Activated CD4-positive, CD25-positive, alpha-beta regulatory T cell treated with anti-CD3 and anti-CD28 coated beads, Interleukin-2, amount 50 U/mL, for 24 hours (primary cell): ENCODE data around the gene AADACL2.
"Not testable (repeated sequence)": the region's sequence is repeated elsewhere in the genome, so short reads cannot be mapped to it uniquely, and the experiment has no call there.

Source experiments
- ATAC-seq, 2 donors: fragments of 150-1000 bp; cut with Tn5 transposase; one replicate each; pipeline ENCODE4 v1.10.0; 2021; ENCODE audit warnings: mild to moderate bottlenecking in 1 of 2, moderate library complexity in 1 of 2

The AADACL2 gene

GRCh38 chr3:151766454-151766853 is 32.7 kb downstream of the AADACL2 start:
- ATAC-seq = no peak

DNA sequence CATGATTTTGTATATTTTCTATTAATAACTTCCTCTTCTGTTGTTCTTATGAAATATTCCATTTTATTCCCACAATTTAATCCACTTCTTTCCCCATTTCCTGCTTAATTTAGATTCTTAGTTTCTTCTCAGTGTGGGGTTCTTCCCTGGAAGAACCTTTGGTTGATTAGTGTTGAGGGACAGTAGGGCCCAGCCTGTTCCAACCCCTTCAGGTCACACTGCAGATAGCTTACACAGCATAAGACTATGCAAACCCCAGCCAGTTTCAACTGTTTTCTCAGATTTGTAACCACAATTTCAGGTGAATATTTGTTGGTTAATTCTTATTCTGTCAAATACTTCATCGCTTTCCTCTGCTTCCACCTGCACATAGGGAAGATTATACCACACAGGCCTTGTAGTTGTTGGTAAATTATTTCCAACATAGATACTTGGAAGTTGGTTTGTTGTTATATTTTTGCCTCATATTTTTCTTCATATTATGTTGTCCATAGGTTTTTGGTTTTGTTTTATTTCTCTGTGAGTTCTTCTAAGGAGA is 34.7 kb downstream of the AADACL2 start:
- ATAC-seq = no peak

GRCh38 chr3:151769175-151769574 is 35.4 kb downstream of the AADACL2 start:
- ATAC-seq = no peak

GRCh38 chr3:151770956-151771355 is 37.2 kb downstream of the AADACL2 start:
- ATAC-seq = no peak

- no peak for ATAC-seq
These were observed 39.2 kb downstream of the AADACL2 start for GRCh38 chr3:151772825-151773480.

DNA sequence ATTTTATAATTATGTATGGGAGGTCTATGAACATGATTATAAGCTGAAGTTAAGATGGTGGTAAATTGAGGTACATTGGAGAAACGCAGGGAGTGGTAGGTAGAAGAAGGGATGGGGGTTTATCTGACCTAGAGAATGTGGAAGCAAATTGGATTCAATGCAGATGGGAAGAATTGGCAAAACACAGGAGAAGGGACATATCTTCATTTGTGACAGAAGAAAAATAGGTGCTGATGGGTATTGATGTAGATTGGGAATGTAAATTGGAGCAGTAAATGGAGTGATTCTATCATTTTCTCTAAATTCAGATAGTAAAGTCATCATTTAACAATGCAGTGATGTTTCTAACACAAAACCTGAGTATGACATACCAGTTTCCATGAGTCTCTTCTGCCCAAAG is 40.5 kb downstream of the AADACL2 start:
- no peak for ATAC-seq

- no peak for ATAC-seq
These were observed 41.2 kb downstream of the AADACL2 start for GRCh38 chr3:151774910-151775309.

DNA sequence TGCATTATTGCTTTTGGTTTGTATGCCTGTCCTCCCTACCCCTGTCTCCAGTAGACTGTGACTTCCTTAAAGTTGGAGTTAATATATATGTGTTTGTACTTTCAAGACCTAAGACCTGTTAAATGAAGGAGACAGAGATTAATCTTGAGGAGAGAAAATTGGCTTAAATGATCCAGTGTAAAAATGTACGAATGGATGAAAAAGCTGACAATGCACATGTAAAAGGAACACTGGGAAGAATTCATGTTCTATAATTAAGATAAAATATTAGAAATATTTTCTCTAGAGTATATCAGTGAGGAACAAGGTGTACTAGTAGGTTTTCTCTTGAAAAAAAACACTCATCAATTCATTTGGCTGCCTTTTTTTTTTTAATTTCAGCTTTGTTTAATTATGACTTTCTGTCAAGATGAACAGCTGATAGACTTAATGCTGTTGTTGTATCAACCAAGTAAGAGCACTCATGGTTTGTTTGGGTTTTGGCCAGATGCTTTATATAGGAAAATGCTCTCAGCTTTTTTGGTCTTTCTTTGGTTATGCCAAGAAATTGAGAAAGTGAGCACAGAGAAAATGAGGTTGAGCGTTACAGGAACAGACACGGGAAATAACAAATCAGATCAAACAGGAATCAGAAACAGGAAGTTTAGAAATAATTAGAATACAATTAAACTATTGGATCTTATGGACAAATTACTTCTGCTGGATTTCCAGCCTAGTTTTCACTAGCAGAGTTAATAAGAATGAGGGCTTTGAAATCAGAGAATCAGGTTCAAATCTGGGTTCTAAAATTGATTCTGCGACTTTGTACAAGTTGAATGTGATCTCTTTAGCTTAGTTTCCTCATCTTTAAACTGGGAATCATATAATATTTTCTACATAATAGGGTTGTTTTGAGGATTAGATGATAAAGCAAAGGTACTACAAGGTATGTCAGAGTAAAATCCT is 41.9 kb downstream of the AADACL2 start:
- no peak for ATAC-seq

DNA sequence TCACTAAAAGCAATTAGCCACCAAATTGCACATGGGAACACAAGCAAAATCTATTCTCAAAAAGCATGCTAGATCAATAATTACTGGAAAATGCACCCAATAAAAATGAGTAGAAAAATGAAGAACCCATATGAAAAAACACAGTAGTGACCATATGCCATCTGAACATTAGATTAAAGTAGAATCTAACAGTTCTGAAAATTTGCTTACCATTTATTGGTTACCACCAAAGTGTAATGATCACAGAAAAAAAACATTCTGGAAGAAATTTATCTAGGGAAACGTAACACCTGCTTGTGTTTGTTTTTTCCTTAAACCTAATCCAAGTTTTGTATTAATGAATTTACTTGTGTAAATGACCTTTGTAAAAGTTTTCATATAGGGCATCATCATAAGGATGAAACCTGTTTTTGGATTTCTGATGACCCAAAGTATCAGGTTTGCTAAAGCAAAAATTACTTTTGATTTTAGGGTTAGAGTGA is 42.6 kb downstream of the AADACL2 start:
- no peak for ATAC-seq

DNA sequence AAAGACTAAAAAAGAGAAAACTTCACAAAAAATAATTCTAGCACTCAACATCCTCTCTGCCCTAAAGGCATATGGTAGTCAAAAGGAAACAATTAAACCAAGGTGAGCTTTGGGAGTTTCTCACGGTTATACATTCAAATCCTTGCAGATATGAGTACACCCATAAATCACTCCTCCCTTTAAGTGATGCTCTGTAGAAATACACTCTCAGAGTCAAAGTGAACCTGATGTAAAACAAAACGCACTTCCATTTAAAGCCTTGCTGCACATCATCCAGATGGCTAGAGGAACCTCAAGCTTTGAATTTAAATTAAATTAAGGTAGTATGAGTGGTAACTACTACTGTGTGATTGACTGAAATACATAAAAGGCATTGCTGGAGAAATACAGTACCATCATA is 44.2 kb downstream of the AADACL2 start:
- ATAC-seq = no peak

DNA sequence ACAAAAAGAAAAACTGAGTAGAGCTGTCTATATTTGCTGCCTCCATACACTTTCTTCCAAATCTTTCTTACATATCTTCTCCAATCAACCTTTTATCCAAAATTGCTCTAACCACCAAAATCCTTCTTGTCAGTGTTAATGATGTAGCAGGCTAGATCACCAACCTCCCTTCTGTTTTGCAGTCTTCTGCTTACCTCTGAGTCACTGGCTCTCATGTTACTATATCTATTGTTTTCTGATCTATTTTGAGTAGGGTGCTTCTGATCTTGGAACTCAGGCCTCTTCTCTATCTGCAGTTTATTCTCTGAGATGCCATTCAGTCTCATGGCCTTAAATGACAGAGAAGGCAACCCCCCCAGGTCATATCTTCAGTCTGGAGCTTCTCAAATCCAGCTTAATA is 53.9 kb downstream of the AADACL2 start:
- ATAC-seq = no peak

GRCh38 chr3:151788401-151788800 is 54.7 kb downstream of the AADACL2 start:
- no peak for ATAC-seq

DNA sequence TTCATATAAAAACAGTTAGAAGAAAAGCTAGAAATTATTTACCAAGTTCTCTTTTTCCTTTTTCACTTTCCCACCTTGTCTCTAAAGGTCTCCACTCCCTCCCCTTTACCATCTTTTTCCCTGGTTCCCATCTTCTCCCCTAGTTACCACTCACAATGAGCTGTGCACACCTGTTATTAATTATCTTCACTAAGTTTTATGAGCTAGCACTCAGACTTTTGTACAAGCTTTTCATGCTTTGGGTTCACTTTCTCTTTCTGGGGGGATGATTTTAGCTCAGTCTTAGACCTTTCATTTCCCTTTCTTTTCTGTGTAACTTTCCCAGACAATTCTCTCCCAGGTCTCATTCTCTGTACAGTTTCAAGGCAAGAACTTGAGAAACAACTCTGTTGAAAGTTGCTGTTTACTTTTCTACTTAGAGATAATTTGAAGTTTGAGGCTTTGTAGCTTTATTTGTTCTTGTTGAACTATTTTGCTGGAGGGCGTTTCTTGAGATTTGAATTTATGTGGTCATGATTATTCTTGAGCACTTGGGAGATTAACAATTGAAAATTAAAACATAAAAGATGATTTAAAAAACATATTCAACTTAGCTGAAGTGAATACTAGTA is 56.2 kb downstream of the AADACL2 start:
- no peak for ATAC-seq

DNA sequence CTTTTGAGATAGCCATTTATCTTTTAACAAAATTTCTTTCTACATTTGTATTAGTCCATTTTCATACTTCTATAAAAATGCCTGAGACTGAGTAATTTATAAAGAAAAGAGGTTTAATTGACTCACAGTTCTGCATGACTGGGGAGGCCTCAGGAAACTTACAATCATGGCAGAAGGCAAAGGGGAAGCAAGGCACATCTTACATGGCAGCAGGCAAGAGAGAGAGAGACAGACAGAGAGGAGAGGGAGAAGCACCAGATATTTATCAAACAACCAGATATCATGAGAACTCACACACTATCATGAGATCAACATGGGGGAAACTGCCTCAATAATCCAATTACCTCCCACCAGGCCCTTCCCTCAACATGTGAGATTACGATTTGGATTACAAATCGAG is 57.0 kb downstream of the AADACL2 start:
- not testable (repeated sequence) for ATAC-seq

- no peak for ATAC-seq
These were observed 58.7 kb downstream of the AADACL2 start for GRCh38 chr3:151792411-151792810.

- no peak for ATAC-seq
These were observed 59.9 kb downstream of the AADACL2 start for GRCh38 chr3:151793636-151794035.

- no peak for ATAC-seq
These were observed 60.4 kb downstream of the AADACL2 start for GRCh38 chr3:151794080-151794479.

DNA sequence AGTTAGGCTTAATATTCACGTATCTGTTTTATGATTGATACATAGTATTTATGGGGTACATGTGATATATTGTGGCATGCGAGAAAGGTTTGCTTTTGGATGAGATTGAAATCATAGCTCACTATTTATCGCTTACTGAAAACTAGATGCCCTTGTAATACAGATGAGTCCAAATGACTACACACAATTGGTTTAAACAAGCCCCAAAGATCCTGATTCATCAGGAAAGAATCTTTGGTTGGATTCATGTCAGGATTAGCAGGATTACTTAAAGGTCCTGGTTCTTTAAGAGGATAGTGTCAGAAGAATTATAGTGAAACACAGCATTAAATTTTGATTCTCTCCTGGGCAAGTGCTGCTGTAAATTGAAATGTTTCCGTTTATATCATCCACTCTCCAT is 61.5 kb downstream of the AADACL2 start:
- ATAC-seq = no peak

DNA sequence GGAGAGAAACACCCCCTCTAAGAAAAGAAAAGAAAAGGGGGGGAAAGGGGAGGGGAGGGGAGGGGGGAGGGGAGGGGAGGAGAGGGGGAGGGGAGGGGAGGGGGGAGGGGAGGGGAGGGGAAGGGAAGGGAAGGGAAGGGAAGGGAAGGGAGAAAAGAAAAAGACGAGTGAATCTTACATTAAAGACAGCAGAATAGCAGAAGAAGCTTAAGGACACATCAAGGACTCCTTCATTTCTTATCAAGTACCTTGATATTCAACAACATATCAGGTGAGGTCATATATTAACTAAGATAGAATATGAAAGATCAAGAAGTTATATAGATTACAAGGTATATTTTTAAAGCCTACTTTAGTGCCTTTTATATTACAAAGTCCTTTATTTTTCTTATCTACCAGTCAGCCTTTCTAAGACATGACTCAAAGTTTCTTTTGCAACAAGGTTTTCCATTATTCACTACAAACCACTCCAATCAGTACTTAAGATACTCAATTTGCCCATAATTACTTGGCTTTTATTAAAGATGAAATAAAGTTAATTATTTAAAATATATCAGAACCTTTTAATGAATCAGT is 62.5 kb downstream of the AADACL2 start:
- no peak for ATAC-seq

DNA sequence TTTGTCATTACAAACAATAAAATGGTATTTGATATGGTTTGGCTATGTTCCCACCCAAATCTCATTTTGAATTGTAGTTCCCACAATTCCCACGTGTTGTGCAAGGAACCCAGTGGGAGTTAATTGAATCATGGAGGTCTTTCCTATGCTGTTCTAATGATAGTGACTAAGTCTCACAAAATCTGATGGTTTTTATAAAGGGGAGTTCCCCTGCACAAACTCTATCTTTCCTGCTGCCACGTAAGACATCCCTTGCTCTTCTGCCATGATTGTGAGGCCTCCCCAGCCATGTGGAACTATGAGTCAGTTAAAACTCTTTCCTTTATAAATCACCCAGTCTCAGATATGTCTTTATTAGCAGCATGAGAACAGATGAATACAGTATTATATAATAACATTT is 64.7 kb downstream of the AADACL2 start:
- no peak for ATAC-seq

DNA sequence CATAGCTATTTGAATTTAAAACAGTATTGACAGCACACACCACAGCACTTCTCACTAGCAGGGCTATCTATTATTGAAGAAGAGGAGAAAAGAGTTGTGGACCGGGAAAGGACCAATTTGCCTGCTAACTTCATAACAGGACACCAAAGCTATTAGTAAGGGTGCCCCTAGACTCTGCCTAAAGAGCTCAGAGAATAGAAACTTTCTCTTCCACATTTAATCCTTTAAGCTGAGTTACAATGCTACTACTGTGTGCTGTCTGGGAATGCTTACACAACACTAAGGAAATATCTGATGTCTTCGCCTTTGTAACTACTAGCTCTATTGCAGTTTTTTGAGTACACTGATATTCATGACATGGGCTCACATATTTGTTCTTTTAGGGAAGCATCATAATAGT is 66.7 kb downstream of the AADACL2 start:
- ATAC-seq = no peak

GRCh38 chr3:151804267-151804666 is 70.5 kb downstream of the AADACL2 start:
- ATAC-seq = no peak

GRCh38 chr3:151806838-151807237 is 73.1 kb downstream of the AADACL2 start:
- no peak for ATAC-seq
